Mucosa of rectum (tissue), 2 donors: ENCODE measurements around the gene ITGAX.

Experiments used
- H3K27ac ChIP-seq, 2 donors: one replicate each; pipeline ENCODE4 v1.7.0; 2013; ENCODE audit warnings: inconsistent platforms in 2 of 2, low read depth in 2 of 2, low read length in 2 of 2
- H3K27me3 ChIP-seq, 2 donors: one replicate each; pipeline ENCODE4 v1.7.0; 2013; ENCODE audit warnings: low read length in 2 of 2; ENCODE audit not compliant: control insufficient read depth in 2 of 2, insufficient read depth in 2 of 2
- H3K36me3 ChIP-seq, 2 donors: one replicate each; pipeline ENCODE4 v1.7.0; 2013; ENCODE audit warnings: low read length in 2 of 2; ENCODE audit not compliant: control insufficient read depth in 2 of 2, insufficient read depth in 2 of 2
- H3K4me1 ChIP-seq, 2 donors: one replicate each; pipeline ENCODE4 v1.7.0; 2013; ENCODE audit warnings: low read length in 2 of 2, mild to moderate bottlenecking in 1 of 2; ENCODE audit not compliant: control insufficient read depth in 2 of 2, insufficient read depth in 2 of 2
- H3K4me3 ChIP-seq, 2 donors: one replicate each; pipeline ENCODE4 v1.7.0; 2013; ENCODE audit warnings: low read length in 2 of 2
- H3K9ac ChIP-seq, 2 donors: one replicate each; pipeline ENCODE4 v1.7.0; 2013; ENCODE audit warnings: low read length in 2 of 2, low read depth in 1 of 2, mild to moderate bottlenecking in 1 of 2
- H3K9me3 ChIP-seq, 2 donors: one replicate each; pipeline ENCODE4 v1.7.0; 2013; ENCODE audit warnings: low read length in 2 of 2; ENCODE audit not compliant: control insufficient read depth in 2 of 2
- donor health status: healthy.
- donor health status: Normal muscosa, but diverticular disease.

The ITGAX gene

DNA sequence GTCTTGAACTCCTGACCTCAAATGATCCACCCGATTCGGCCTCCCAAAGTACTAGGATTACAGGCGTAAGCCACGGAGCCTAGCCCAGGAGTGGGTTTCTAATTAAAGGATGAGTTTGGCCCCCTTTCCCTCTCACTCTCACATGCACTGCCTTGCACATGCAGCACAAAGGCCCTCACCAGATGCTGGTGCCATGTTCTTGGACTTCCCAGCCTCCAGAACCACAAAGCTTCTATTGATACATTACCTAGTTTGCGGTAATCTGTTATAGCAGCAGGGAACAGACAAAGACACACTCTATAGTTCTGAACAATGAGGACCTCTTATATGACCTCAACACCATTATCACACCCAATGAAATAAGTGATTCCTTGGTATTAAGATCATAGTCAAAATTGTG is 20.3 kb downstream of the ITGAX start:
- H3K9me3 ChIP-seq: peaks cover 0 to 4% of the 10 kb centered on the region in 2 donors
- H3K9ac ChIP-seq: no peak overlapping the region
- H3K4me1 ChIP-seq: no peaks in the 10 kb centered on the region
- no peak overlapping the region for H3K4me3 ChIP-seq
- H3K36me3 ChIP-seq: no peaks in the 10 kb centered on the region
- H3K27me3 ChIP-seq: peaks cover 0 to 3% of the 10 kb centered on the region in 2 donors
- no peak overlapping the region for H3K27ac ChIP-seq

DNA sequence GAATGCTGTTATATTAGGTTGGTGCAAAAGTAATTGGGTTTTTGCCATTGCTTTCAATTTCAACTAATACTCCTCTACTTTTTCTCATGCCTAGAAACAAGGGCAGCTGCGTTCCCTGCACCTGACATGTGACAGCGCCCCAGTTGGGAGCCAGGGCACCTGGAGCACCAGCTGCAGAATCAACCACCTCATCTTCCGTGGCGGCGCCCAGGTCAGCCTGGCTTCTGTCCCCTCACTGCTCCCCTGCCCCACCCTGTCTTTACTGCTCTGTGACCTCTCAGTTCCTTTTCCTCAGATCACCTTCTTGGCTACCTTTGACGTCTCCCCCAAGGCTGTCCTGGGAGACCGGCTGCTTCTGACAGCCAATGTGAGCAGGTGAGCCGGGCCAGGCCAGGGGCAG is 21.7 kb downstream of the ITGAX start:
- H3K27ac ChIP-seq: no peak overlapping the region
- no peak overlapping the region for H3K4me3 ChIP-seq
- H3K9ac ChIP-seq: no peak overlapping the region
- H3K27me3 ChIP-seq: peaks cover 0 to 3% of the 10 kb centered on the region in 2 donors
- H3K9me3 ChIP-seq: peaks cover 0 to 4% of the 10 kb centered on the region in 2 donors
- no peaks in the 10 kb centered on the region for H3K4me1 ChIP-seq
- no peaks in the 10 kb centered on the region for H3K36me3 ChIP-seq

DNA sequence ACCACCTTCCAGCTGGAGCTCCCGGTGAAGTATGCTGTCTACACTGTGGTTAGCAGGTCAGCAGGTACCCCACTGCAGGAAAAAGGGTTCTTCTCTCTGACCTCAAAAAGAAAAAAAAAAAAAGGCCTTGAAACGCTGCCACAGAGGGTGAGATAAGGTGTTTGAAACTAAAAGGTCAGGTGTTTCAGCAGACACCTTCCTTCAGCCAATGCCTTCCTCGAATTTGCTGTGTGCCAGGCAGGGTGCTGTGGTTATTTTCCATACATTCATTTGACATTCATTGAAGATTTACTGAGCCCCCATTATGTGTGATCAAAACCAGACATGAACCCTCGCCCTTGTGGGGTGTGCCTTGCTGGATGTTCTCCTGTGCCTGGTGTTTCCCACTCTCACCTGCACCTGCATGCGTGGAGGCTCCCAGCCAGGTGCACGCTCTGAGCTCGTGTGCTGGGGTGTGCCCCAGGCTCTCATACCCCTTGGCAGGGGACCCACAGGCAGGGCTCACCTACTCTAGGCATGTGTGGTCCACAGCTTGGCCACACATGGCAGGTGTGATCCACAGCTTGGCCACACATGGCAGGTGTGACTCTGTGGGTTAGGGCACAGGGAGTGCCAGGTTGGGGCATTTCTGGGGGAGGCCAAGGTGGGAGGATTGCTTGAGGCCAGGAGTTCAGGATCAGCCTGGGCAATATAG is 22.4 kb downstream of the ITGAX start:
- H3K4me1 ChIP-seq: no peaks in the 10 kb centered on the region
- H3K9ac ChIP-seq: no peak overlapping the region
- H3K27me3 ChIP-seq: peaks cover 0 to 3% of the 10 kb centered on the region in 2 donors
- H3K36me3 ChIP-seq: no peaks in the 10 kb centered on the region
- peaks cover 0 to 4% of the 10 kb centered on the region in 2 donors for H3K9me3 ChIP-seq
- no peak overlapping the region for H3K4me3 ChIP-seq
- H3K27ac ChIP-seq: no peak overlapping the region

DNA sequence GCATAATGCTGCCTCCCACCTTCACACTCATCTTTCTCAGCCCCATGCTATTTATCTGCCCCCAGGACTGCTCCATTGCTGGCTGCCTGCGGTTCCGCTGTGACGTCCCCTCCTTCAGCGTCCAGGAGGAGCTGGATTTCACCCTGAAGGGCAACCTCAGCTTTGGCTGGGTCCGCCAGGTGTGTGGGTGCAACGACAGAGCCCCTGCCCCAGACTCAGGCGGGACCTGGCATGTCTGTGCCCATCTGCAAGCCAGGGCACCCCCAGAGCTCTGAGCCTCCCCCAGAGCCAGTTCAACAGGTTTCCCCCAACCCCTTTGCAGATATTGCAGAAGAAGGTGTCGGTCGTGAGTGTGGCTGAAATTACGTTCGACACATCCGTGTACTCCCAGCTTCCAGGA is 25.2 kb downstream of the ITGAX start:
- Histone ChIP-seq H3K36me3 (no peaks in the 10 kb centered on the region), H3K27me3 (no peaks in the 10 kb centered on the region), H3K4me1 (no peaks in the 10 kb centered on the region), H3K4me3 (no peak overlapping the region), H3K9ac (no peak overlapping the region), H3K27ac (no peak overlapping the region), H3K9me3 (peaks cover 0 to 2% of the 10 kb centered on the region in 2 donors)

DNA sequence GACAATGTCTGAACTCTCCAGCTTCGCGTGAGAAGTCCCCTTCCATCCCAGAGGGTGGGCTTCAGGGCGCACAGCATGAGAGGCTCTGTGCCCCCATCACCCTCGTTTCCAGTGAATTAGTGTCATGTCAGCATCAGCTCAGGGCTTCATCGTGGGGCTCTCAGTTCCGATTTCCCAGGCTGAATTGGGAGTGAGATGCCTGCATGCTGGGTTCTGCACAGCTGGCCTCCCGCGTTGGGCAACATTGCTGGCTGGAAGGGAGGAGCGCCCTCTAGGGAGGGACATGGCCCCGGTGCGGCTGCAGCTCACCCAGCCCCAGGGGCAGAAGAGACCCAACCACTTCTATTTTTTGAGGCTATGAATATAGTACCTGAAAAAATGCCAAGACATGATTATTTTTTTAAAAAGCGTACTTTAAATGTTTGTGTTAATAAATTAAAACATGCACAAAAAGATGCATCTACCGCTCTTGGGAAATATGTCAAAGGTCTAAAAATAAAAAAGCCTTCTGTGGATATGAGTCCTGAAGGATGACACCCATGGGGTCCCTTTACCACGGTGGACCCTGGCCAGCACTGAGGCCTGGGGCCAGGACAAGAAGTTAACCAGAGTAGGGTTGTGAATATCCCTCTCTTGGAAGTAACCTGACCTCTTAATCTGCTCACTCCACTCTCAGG is 27.6 kb downstream of the ITGAX start:
- Histone ChIP-seq H3K4me1 (no peaks in the 10 kb centered on the region), H3K27ac (no peak overlapping the region), H3K36me3 (no peaks in the 10 kb centered on the region), H3K4me3 (no peak overlapping the region), H3K27me3 (no peaks in the 10 kb centered on the region), H3K9me3 (no peaks in the 10 kb centered on the region), H3K9ac (no peak overlapping the region)

DNA sequence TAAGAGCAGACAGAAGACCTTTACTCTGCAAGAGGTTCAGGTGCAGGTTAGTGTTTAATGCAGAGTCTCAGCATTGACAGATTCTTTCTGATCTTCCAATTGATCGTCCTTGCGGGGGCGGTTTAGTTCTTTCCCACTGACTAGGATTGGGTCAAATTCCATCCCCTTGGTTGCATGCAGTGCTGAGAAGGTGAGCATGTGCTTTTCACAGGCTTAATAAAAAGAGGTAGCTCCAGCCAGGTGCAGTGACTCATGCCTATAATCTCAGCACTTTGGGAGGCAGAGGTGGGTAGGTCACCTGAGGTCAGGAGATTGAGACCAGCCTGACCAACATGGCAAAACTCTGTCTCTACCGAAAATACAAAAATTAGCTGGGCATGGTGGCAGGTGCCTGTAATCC is 30.7 kb downstream of the ITGAX start:
- Histone ChIP-seq H3K36me3 (no peaks in the 10 kb centered on the region), H3K9me3 (no peaks in the 10 kb centered on the region), H3K4me1 (no peaks in the 10 kb centered on the region), H3K27me3 (no peaks in the 10 kb centered on the region), H3K9ac (no peak overlapping the region), H3K4me3 (no peak overlapping the region), H3K27ac (no peak overlapping the region)

DNA sequence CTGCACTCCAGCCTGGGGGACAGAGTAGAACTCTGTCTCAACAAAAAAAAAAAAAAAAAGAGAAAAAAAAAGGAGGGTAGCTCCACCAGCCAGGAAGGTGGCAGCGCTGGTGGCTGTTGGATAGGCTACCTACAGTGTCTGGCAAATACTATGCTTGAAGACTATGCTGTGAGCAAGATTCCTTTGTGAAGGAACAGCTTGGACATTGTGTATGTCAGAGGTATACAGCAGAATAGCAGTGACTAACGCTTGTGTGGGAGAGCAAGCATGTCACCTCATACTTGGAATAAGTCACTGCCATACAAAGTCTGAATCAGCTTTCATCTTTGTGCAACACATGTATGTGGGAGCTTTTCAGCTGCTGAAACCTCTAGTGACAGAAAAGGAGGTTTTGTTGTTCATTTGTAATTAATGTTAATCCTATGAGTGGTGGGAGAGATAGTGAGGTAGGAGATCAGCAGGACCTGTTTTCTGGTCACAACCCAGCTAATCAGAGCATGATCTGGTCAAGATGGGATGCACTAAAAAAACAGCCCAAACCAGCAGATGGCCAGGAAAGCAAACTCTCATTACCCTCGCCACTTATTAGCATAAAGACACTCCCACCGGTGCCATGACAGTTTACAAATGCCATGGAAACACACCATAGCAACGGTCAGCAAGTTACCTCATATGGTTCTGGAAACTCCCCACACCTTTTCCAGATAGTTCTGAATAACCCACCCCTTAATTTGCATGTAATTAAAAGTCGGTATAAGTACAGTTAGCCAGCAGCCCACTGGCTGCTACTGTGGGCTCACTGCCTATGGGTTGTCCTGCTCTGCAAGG is 31.4 kb downstream of the ITGAX start:
- Histone ChIP-seq H3K4me1 (no peaks in the 10 kb centered on the region), H3K4me3 (no peak overlapping the region), H3K36me3 (no peaks in the 10 kb centered on the region), H3K9me3 (no peaks in the 10 kb centered on the region), H3K9ac (no peak overlapping the region), H3K27me3 (no peaks in the 10 kb centered on the region), H3K27ac (no peak overlapping the region)

DNA sequence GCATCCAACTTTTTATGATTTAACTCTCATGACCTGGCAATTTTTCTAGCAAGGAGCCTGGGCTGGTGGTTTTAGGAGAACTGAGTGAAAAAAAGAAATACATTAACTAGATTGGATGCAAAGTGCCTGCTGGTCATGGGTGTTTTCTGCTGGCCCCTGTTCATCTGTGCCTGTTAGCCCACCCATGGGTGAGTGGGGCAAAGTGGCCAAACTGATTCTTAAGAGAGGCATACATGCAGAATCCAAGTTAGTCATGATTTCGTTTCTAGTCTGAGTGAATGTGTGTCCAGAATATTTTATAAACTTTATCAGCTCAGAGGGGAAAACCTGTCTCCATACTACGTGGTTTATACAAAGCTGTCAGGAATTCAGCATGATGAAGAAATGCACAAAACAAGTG is 33.6 kb downstream of the ITGAX start:
- Histone ChIP-seq H3K9me3 (no peaks in the 10 kb centered on the region), H3K9ac (no peak overlapping the region), H3K4me1 (no peaks in the 10 kb centered on the region), H3K27me3 (no peaks in the 10 kb centered on the region), H3K4me3 (no peak overlapping the region), H3K27ac (no peak overlapping the region), H3K36me3 (no peaks in the 10 kb centered on the region)

DNA sequence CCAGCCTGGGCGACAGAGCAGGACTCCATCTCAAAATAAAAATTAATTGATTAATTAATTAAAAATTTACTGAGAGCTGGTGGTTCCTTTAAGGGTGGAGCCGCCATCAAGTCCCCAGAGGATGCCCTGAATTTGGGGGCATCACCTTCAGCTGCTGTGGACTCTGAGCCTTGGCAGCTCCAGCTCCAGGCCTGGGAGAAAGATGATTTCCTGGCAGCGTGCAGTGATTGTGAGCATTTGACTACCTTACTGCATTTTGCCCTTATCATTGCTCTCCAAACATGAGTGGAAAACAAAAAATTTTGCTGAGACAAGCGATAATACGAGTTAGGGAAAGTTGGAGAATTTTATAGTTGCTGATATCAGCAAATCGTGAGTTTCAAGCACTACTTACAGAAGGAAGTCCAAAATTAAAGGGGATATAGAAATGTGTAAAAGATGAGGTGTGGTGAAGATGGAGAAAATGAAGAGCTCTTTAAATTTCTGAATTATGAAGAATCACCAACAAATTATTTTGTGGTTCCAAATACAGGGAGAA is 35.6 kb downstream of the ITGAX start:
- H3K9me3 ChIP-seq: no peaks in the 10 kb centered on the region
- no peaks in the 10 kb centered on the region for H3K36me3 ChIP-seq
- H3K4me3 ChIP-seq: no peak overlapping the region
- H3K27me3 ChIP-seq: no peaks in the 10 kb centered on the region
- no peaks in the 10 kb centered on the region for H3K4me1 ChIP-seq
- no peak overlapping the region for H3K27ac ChIP-seq
- H3K9ac ChIP-seq: no peak overlapping the region

DNA sequence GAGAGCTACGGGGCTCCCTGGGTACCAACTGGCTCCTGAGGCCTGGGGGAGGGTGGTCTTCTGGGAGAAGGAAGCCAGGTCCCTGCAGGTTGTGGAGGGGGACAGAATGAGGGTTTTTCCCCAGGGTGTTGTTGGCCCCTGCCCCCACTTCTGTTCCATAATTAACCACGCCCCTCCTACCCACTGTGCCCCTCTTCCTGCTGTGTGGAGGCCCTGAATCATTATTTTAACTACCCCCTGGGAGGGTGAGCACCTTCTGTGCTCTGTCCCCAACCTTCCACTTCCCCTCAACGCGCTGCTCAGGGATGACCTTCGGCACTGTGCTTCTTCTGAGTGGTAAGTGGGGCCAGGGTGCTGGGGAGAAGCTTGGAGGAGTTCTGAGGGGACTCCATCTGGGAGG is 38.1 kb downstream of the ITGAX start, which contains the start of gene ITGAD:
Gene ITGAD (plus strand): TSS at position 280 of the 400 bp plus-strand sequence. CDS start 26 bp downstream, at position 306.
- Histone ChIP-seq H3K4me3 (no peak within 1 kb of the TSS), H3K4me1 (no peaks in the 10 kb centered on the region), H3K27me3 (no peaks in the 10 kb centered on the region), H3K9me3 (no peaks in the 10 kb centered on the region), H3K9ac (no peak within 1 kb of the TSS), H3K36me3 (no peaks in the 10 kb centered on the region), H3K27ac (no peak within 1 kb of the TSS)
